DMS53 treated with DMSO at 0.1 percent for 48 hours (cell line): Measurements from ENCODE around the gene NEDD9.
A peak's percentile ranks its signal among the peaks of the same experiment; 100 is the strongest.

ENCODE experiments used
- DNase-seq: peaks from one replicate; lab custom pipeline; 2025; ENCODE audit not compliant: unreplicated experiment; lab: John Stamatoyannopoulos, UW

Gene NEDD9

DNA sequence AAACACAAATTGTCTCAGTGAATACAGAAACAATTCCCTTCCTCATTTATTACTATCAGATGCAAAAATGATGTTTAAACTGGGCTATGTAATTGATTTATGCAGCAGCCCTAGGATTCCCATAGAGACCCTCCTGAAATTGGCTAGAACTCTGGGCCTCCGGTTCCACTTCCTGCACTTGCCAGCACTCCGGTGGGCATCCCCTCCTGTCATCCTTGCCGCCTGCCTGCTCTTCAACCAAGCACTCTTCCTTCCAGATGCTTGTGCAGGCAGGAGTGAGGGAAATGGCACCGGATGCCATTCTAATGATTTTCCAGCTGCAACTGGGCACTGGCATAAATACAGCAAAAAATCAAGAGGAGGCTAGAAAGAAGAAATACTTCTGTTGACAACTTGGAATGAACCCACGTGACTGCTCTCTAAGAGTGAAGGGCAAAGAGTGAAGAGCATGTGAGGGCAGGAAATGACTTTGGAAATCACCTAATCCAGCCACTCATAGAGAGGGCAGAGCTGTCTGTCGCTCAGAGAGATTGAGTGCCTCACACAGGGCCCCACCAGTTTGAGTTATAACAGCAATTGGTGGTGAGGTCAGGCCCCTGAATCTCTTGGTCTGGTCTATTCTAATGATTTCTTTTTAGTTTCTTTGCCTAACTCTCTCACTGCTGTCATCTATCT, 3.7 kb upstream of the NEDD9 start:
- DNase-seq: peak; percentile 9

GRCh38 chr6:11235062-11235461, 2.6 kb upstream of the NEDD9 start:
- DNase-seq: no peak

- DNase-seq: no peak
These were observed 1.5 kb upstream of the NEDD9 start for GRCh38 chr6:11233673-11234573.

- DNase-seq: no peak
These were observed 530 bp upstream of the NEDD9 start for GRCh38 chr6:11232770-11233626.

DNA sequence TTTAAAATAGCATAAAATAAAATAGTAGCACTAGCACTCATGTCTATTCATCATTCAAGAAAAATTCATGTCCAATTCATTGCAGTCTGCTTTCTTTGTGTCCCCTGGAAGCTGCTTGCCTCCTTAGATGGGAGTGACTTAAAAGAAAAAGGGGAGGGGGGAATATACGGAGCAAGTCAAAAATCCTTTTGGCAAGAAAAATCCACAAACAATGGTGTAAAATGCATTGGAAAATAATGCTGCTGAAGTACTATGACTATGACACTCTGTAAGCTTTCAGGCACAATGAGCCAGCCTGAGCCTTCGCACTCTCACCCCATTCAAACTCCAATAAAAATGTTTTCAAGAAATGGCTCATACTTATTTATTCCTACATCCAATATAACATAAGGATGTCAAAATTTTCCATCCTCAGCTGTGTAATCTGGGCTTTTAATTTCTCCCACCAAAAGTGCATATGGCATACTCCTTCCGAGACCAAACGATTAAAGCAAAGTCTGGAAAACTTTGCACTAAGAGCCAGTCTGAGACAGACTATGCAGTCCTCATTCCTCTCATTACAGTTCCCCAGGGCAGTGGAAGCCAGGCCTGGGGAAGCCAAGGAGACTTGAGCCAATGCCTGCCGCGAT, 790 bp downstream of the NEDD9 start:
- no peak for DNase-seq

- no peak for DNase-seq
These were observed 1.4 kb downstream of the NEDD9 start for GRCh38 chr6:11231108-11231463.

- DNase-seq: no peak
These were observed 2.0 kb downstream of the NEDD9 start for GRCh38 chr6:11230158-11231107.

DNA sequence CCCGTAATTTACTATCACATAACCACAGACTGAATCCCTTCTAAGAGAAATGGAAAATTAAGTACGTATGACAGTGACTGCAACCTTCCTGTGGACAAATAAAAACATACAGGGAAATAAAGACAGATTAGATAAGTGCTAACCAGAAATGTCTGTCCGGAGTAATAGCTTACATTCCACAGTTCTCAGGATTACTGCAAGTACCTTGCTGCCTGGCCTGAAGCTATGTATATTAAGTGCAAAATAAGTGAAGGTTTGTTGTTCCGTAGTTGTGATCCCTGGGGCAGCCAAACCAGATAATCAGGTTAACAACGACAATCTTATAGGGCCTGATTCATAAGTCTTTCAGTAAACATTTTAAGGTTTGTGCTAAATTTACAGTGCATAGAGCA, 2.8 kb downstream of the NEDD9 start:
- no peak for DNase-seq

GRCh38 chr6:11228935-11229654, 3.4 kb downstream of the NEDD9 start:
- no peak for DNase-seq

- DNase-seq: no peak
These were observed 4.8 kb downstream of the NEDD9 start for GRCh38 chr6:11227698-11228097.

DNA sequence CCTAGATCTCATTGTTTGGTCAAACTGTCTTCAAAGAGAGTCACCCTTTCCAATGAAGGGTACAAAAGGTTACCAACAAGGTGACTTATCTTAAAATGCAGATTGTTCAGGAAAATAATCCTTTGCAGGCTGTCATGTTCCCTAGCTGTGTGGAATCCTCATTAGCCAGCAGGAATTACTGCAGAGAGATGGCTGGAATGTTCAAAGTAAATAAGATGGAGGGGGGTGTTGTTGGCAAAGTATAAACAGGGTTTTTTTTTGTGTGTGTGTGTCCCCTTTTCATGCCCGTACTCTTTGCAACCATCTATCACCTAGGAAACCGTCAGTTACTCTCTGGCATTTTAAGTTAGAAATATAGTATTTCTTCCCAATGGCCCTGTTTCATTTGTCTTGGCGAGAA, 6.5 kb downstream of the NEDD9 start:
- DNase-seq: no peak

- DNase-seq: no peak
These were observed 7.5 kb downstream of the NEDD9 start for GRCh38 chr6:11224966-11225463.

DNA sequence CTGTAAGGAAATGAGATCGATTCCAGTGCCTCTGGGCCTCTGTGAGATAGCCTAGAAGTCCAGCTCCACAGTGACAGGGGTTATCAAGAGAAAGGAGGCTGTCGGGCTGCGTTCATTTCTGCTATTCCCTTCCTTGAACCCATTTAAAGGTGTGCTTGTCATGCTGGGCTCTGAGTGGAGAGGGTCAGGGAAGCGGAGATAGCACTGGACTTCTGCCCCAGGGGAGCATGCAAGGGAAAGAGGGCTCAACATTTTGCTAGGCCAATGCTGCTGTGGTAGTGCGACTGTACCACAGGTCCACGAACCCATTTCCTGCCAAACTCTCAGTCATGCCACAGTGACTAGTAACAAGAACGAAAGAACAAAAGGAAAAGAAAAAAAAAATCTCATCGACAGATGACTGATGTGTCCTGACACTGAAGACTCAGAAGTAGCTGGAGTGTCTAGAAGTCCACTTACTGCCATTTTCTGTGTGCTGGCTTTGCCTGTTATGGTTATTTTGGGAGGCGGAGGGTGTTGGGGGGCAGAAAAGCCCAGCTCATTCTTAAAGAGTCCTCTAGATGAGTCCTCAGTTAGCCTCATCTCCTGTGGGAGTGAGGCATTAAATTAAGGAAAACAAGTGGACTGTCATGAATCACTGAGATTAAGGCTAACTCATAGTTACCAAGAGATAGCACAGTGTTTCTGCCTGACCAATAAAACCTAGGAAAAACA, 8.1 kb downstream of the NEDD9 start:
- DNase-seq: no peak

- DNase-seq: no peak
These were observed 9.1 kb downstream of the NEDD9 start for GRCh38 chr6:11223286-11223864.

GRCh38 chr6:11222385-11223277, 9.8 kb downstream of the NEDD9 start:
- DNase-seq: no peak

GRCh38 chr6:11221623-11222384, 10.7 kb downstream of the NEDD9 start:
- DNase-seq: no peak
